ENCODE measurements around the gene SSR1. TPM values are rescaled to one million over a fixed set of nuclear protein-coding genes. Genes with fewer than 3 reads are reported as not detected.

The SSR1 gene
- polyA plus RNA-seq, 1 donor: 125 TPM

DNA sequence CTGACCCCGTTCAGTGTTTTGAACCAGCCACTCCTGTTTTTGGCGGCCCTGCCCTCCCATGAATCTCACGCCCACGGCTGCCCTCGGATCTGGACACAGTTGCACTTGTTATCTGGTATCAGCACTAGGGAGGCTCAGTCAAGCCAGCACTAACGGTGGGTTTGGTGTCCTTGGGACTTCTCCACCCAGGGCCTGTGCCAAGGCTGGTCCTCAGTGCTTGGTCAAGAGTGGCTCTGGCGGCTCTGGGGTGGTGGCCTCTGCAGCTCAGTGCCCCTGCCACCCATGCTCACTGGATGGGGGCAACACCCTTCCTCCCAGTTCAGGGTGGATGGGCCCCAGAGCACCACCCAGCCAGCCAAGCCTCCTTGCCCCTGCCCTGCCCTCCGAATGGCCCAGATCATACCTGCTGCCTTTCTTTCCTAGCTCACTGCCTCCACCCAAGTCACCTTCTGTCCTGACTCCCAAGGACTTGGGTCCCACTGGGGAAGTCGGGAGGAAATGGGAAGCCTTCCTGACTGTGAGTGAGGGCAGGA, 54.7 kb downstream of the SSR1 start:
- no peak for DNase-seq
- no CpG with 5 or more reads among the region's 9 CpGs for WGBS (ENCODE audit: insufficient coverage, low lambda C conversion rate)
- no peaks in the 10 kb centered on the region for H3K27me3 ChIP-seq (ENCODE audit: control insufficient read depth, insufficient read depth, low read length)
- H3K27ac ChIP-seq (ENCODE audit: low read length): no peak overlapping the region
- H3K36me3 ChIP-seq (ENCODE audit: control insufficient read depth, insufficient read depth, low read length): no peaks in the 10 kb centered on the region
- no peaks in the 10 kb centered on the region for H3K9me3 ChIP-seq (ENCODE audit: control insufficient read depth, low read depth, low read length)
- H3K4me3 ChIP-seq (ENCODE audit: low read length): no peak overlapping the region
- H3K4me1 ChIP-seq (ENCODE audit: control insufficient read depth, insufficient read depth, low read length): peaks cover 5% of the 10 kb centered on the region

DNA sequence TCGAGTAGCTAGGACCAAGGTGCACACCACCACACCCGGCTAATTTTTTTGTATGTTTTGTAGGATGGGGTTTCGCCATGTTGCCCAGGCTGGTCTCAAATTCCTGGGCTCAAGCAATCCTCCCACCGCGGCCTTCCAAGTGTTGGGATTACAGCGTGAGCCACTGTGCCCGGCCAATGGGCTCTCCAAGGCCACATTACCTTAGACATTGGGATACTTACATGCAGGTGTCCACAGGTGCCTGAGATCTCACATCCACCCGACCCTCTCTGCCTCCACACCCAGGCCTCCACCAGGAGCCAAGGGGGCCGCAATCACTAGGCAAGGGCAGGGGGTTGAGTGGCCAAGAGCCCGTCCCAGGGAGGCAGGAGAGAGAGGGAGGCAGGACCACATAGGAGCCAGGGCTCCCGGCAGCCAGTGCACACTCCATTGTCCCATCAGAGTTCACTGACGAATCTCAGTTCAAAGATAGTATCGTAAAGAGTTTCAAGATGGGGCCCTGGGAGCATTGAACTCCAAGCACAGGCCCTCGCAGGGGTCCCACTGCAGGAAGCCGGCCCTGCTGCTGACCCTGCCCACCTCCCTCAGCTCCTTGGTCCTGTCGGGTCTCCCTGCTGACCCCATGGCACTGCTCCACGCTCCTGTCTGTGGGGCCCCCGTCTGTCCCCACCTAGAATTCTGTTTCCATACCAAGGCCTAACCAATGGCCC, 55.3 kb downstream of the SSR1 start:
- no peak for DNase-seq
- Histone ChIP-seq H3K27ac (ENCODE audit: low read length) (no peak overlapping the region), H3K4me1 (ENCODE audit: control insufficient read depth, insufficient read depth, low read length) (peaks cover 5% of the 10 kb centered on the region), H3K36me3 (ENCODE audit: control insufficient read depth, insufficient read depth, low read length) (no peaks in the 10 kb centered on the region), H3K9me3 (ENCODE audit: control insufficient read depth, low read depth, low read length) (no peaks in the 10 kb centered on the region), H3K4me3 (ENCODE audit: low read length) (no peak overlapping the region), H3K27me3 (ENCODE audit: control insufficient read depth, insufficient read depth, low read length) (no peaks in the 10 kb centered on the region)
- no CpG with 5 or more reads among the region's 18 CpGs for WGBS (ENCODE audit: insufficient coverage, low lambda C conversion rate)

DNA sequence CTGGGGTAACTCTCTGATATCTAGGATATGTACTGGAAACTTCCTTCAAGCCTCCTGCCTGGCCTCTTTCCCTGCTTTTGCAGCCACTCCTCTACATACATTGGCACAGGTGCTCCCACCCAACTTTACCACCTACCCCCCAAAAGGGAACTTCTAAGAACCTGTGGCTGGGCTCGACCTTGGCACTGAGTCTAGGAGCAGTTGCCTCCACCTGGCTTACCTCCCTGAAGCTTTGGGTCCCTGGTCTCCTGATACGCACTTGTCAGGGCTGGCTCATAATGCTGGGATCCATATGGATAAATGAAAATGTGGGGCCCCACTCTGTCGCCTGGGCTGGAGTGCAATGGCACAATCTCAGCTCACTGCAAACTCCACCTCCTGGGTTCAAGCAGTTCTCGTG, 56.2 kb downstream of the SSR1 start:
- no peak for DNase-seq
- Histone ChIP-seq H3K27me3 (ENCODE audit: control insufficient read depth, insufficient read depth, low read length) (no peaks in the 10 kb centered on the region), H3K4me1 (ENCODE audit: control insufficient read depth, insufficient read depth, low read length) (peaks cover 2% of the 10 kb centered on the region), H3K36me3 (ENCODE audit: control insufficient read depth, insufficient read depth, low read length) (peaks cover 5% of the 10 kb centered on the region), H3K27ac (ENCODE audit: low read length) (no peak overlapping the region), H3K9me3 (ENCODE audit: control insufficient read depth, low read depth, low read length) (no peaks in the 10 kb centered on the region), H3K4me3 (ENCODE audit: low read length) (no peak overlapping the region)
- WGBS (ENCODE audit: insufficient coverage, low lambda C conversion rate): no CpG with 5 or more reads among the region's 4 CpGs

DNA sequence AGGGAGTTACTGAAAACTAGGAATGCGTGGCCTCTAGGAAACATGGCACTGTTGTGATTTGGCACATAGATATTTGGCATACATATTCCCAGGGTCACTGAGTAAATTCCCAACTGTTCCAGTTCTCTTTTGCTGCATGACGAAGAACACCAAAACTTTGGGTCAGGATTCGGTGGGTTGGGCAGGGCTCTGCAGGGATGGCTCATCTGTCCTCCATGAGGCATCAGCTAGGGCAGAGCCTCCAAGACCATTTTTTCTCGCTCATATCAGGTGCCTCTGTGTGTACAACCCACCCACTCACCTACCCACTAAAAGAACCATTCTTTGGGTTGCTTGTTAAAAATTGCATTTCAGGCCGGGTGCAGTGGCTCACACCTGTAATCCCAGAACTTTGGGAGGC, 57.1 kb downstream of the SSR1 start:
- Histone ChIP-seq H3K36me3 (ENCODE audit: control insufficient read depth, insufficient read depth, low read length) (peaks cover 12% of the 10 kb centered on the region), H3K4me1 (ENCODE audit: control insufficient read depth, insufficient read depth, low read length) (no peaks in the 10 kb centered on the region), H3K27me3 (ENCODE audit: control insufficient read depth, insufficient read depth, low read length) (no peaks in the 10 kb centered on the region), H3K27ac (ENCODE audit: low read length) (no peak overlapping the region), H3K4me3 (ENCODE audit: low read length) (no peak overlapping the region), H3K9me3 (ENCODE audit: control insufficient read depth, low read depth, low read length) (no peaks in the 10 kb centered on the region)
- no peak for DNase-seq
- no CpG with 5 or more reads among the region's 5 CpGs for WGBS (ENCODE audit: insufficient coverage, low lambda C conversion rate)

DNA sequence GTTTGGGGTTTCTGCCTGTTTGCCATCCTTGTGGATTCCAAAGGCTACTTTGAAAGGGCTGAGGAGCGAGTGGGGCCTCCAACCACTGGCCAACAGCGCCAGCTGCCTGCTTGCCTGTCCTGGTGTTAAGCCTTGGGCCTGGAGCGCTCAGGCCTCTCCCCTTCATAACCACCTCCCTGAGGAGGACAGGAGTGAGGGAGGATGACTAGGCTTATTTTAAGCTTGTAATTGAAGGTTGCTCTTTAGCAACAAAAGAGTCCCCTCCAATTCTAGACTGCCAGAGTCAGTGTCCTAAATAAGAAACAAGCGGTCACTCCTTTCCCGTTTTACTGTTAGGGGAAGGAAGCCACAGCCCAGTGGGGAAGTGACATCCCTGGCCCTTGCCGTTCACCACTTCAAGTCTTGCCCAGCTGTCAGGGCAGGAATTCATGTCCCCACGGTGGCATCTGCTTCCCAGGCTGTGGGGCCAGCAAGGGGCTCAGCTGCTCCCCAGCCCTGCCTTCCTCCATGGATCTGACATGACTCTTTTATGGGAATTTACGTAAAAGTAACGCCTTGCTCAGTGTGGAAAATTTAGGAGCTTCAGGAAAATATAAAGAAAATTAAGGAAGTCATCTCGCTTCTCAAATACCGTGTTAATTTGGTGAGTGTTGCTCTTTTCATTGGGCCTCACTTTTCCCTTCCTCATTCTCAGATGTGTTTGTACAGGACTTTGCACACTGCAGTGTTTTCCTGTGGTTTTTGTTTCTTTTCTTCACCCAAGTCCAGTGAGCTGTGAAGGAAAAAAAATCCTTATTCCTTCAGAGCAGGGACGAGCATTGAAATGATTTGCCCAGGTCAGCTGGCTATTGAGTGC, 57.8 kb downstream of the SSR1 start:
- no CpG with 5 or more reads among the region's 12 CpGs for WGBS (ENCODE audit: insufficient coverage, low lambda C conversion rate)
- H3K4me1 ChIP-seq (ENCODE audit: control insufficient read depth, insufficient read depth, low read length): no peaks in the 10 kb centered on the region
- no peak for DNase-seq
- H3K9me3 ChIP-seq (ENCODE audit: control insufficient read depth, low read depth, low read length): no peaks in the 10 kb centered on the region
- H3K27me3 ChIP-seq (ENCODE audit: control insufficient read depth, insufficient read depth, low read length): no peaks in the 10 kb centered on the region
- peaks cover 18% of the 10 kb centered on the region for H3K36me3 ChIP-seq (ENCODE audit: control insufficient read depth, insufficient read depth, low read length)
- no peak overlapping the region for H3K4me3 ChIP-seq (ENCODE audit: low read length)
- no peak overlapping the region for H3K27ac ChIP-seq (ENCODE audit: low read length)

DNA sequence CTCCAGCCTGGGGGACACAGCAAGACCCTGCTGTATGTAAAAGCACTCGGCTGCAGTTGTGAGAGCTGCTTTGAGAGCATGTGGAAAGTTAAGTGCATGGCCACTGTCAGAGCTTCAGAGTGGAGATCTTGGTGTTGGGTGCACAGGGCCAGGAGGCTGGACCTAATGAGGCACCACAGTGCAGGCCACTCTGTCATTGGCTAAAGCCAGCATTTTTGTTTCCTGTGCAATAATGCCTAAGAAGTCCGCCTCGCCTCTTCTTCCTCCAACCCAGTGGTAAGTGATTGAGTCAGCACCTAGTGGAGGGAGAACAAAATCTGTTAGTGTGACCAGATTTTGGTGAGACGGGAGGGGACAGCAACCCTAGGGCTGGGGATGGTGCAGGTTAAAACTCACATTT, 60.6 kb downstream of the SSR1 start:
- DNase-seq: no peak
- WGBS (ENCODE audit: insufficient coverage, low lambda C conversion rate): no CpG with 5 or more reads among the region's 4 CpGs
- H3K27ac ChIP-seq (ENCODE audit: low read length): no peak overlapping the region
- H3K9me3 ChIP-seq (ENCODE audit: control insufficient read depth, low read depth, low read length): no peaks in the 10 kb centered on the region
- no peaks in the 10 kb centered on the region for H3K27me3 ChIP-seq (ENCODE audit: control insufficient read depth, insufficient read depth, low read length)
- H3K4me1 ChIP-seq (ENCODE audit: control insufficient read depth, insufficient read depth, low read length): no peaks in the 10 kb centered on the region
- H3K4me3 ChIP-seq (ENCODE audit: low read length): no peak overlapping the region
- peaks cover 46% of the 10 kb centered on the region for H3K36me3 ChIP-seq (ENCODE audit: control insufficient read depth, insufficient read depth, low read length)

DNA sequence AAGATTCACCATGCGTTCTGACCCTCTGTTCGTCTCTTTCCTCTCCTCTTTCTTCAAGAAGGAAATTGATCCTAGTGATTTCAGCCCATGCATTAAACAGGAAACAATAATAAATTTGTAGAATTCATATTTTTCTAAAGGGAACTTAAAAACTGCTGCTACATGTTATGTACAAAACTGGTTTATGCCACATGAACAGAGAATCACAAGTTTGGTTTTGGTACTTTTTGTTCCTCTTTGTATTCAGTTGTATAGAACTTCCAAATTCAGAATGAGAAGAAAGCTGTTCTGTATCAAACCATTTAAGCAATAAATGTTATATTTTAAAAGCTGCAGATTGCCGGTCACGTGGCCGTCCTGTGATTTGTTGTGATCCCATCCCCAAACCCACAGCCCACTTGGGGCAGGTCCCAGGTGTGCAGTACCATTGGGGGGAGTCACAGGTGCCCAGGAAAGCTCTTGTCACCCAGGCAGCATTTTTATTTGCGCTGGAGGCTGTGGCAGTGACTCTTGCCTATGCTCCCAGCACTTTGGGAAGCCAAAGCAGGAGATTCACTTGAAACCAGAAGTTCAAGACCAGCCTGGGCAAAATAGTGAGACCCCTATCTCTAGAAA, 61.2 kb downstream of the SSR1 start:
- Histone ChIP-seq H3K27me3 (ENCODE audit: control insufficient read depth, insufficient read depth, low read length) (no peaks in the 10 kb centered on the region), H3K4me3 (ENCODE audit: low read length) (no peak overlapping the region), H3K36me3 (ENCODE audit: control insufficient read depth, insufficient read depth, low read length) (peaks cover 52% of the 10 kb centered on the region), H3K27ac (ENCODE audit: low read length) (no peak overlapping the region), H3K9me3 (ENCODE audit: control insufficient read depth, low read depth, low read length) (peaks cover 1% of the 10 kb centered on the region), H3K4me1 (ENCODE audit: control insufficient read depth, insufficient read depth, low read length) (no peaks in the 10 kb centered on the region)
- DNase-seq: no peak
- WGBS (ENCODE audit: insufficient coverage, low lambda C conversion rate): 100% methylated on average over 2 of the region's 6 CpGs

DNA sequence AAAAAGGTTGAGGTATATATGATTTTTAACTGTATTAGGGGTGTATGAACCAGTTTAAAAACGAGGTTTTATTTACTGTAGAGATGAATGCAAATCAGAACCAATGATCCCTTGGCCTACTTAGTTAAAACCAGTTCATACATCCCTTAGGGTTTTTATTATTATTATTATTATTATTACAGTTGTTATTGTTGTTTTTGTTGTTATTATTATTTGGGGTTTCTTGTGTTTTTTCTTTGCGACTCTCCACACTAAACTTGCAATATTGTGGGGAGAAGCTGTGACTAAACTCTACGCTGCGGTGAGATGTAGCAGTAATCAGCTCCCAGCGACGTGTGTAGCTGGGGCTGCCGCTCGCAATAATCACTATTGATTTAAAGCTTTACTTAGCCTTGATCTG, 62.2 kb downstream of the SSR1 start:
- Histone ChIP-seq H3K27ac (ENCODE audit: low read length) (no peak overlapping the region), H3K9me3 (ENCODE audit: control insufficient read depth, low read depth, low read length) (peaks cover 7% of the 10 kb centered on the region), H3K4me3 (ENCODE audit: low read length) (no peak overlapping the region), H3K36me3 (ENCODE audit: control insufficient read depth, insufficient read depth, low read length) (peaks cover 62% of the 10 kb centered on the region), H3K27me3 (ENCODE audit: control insufficient read depth, insufficient read depth, low read length) (no peaks in the 10 kb centered on the region), H3K4me1 (ENCODE audit: control insufficient read depth, insufficient read depth, low read length) (no peaks in the 10 kb centered on the region)
- WGBS (ENCODE audit: insufficient coverage, low lambda C conversion rate): 60% methylated on average over 1 of the region's 8 CpGs
- no peak for DNase-seq

DNA sequence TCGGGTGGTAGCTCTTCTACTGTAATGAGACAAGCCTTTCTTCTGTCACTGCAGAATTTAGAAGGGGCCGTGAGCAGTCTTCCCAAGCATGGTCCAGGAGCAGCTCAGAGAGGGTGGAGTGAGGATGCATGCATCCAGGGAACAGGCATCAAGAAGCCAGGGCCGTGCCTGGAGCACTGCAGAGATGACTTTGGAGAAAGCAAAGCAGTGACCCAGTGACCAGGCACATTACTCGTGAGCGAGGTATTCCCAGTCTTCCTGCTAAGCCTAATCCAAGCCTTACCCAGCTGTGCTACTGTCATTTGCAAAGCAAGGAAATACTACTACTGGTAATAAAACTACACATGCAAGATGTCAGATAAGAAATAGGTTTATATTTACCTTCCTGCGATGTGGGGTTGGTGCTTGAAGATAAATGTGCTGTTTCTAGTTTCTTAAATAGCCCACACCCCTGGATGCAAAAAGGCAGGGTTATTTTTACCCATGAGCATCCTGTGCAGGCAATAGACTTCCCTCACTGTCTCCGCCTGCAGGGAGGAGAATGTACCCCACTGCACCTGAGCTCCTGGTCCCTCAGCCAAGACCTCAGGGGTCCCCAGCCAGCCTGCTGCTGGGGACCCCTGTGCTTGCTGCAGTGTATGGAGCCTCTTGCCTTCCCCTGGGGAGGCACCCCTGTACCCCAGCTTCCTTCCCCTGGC, 62.9 kb downstream of the SSR1 start:
- no peak overlapping the region for H3K4me3 ChIP-seq (ENCODE audit: low read length)
- no peaks in the 10 kb centered on the region for H3K27me3 ChIP-seq (ENCODE audit: control insufficient read depth, insufficient read depth, low read length)
- no peak overlapping the region for H3K27ac ChIP-seq (ENCODE audit: low read length)
- no peak for DNase-seq
- peaks cover 65% of the 10 kb centered on the region for H3K36me3 ChIP-seq (ENCODE audit: control insufficient read depth, insufficient read depth, low read length)
- H3K9me3 ChIP-seq (ENCODE audit: control insufficient read depth, low read depth, low read length): peaks cover 7% of the 10 kb centered on the region
- WGBS (ENCODE audit: insufficient coverage, low lambda C conversion rate): no CpG with 5 or more reads among the region's 7 CpGs
- no peaks in the 10 kb centered on the region for H3K4me1 ChIP-seq (ENCODE audit: control insufficient read depth, insufficient read depth, low read length)

DNA sequence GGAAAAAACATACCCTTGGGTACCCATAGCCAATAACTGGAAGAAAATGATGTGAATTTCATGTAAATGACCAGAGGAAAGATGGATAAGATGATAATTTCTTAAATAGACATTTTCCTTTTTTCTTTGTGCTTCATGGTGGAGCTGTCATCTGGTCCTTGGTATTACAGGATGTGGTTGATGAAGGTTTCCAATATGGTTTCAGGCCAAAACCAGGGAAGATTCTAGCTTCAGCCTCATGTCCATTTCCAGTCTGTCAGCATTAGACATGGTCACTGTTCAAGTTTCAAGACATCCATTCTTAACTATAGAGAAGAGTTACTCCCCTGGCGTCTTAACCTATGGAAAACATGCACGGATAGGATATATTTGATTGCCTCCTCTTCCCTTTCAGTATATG, 63.6 kb downstream of the SSR1 start:
- H3K4me1 ChIP-seq (ENCODE audit: control insufficient read depth, insufficient read depth, low read length): no peaks in the 10 kb centered on the region
- peaks cover 7% of the 10 kb centered on the region for H3K9me3 ChIP-seq (ENCODE audit: control insufficient read depth, low read depth, low read length)
- WGBS (ENCODE audit: insufficient coverage, low lambda C conversion rate): no CpG with 5 or more reads among the region's 2 CpGs
- H3K27ac ChIP-seq (ENCODE audit: low read length): no peak overlapping the region
- H3K27me3 ChIP-seq (ENCODE audit: control insufficient read depth, insufficient read depth, low read length): no peaks in the 10 kb centered on the region
- DNase-seq: no peak
- H3K4me3 ChIP-seq (ENCODE audit: low read length): no peak overlapping the region
- H3K36me3 ChIP-seq (ENCODE audit: control insufficient read depth, insufficient read depth, low read length): peaks cover 71% of the 10 kb centered on the region

Data from large intestine (tissue), 3 donors.